Frontal cortex (tissue), 4 donors: ENCODE results near the gene CIB1. TPM values are rescaled to one million over a fixed set of nuclear protein-coding genes. Genes with fewer than 3 reads are reported as not detected.

ENCODE experiments used
- DNase-seq, 2 donors: peaks; one replicate each; pipeline ENCODE4 v3.0.0; 2012; ENCODE audit warnings: low spot score in 2 of 2
- FAIRE-seq: peaks from 2 replicates; lab custom pipeline; 2012; peaks lifted over from hg19 to GRCh38; lab: Jason Lieb, UNC
- total RNA-seq: library from RNA; depleted of rRNA; stranded (reverse); fragments of >200 nt; gene quantifications from one replicate; pipeline ENCODE4 v1.2.3, GENCODE V29; 2014
- donor health status: control.
- donor health status: control.
- donor health status: control.

CIB1 gene
- total RNA-seq, 1 donor from 2014 or later = 3.7 TPM

DNA sequence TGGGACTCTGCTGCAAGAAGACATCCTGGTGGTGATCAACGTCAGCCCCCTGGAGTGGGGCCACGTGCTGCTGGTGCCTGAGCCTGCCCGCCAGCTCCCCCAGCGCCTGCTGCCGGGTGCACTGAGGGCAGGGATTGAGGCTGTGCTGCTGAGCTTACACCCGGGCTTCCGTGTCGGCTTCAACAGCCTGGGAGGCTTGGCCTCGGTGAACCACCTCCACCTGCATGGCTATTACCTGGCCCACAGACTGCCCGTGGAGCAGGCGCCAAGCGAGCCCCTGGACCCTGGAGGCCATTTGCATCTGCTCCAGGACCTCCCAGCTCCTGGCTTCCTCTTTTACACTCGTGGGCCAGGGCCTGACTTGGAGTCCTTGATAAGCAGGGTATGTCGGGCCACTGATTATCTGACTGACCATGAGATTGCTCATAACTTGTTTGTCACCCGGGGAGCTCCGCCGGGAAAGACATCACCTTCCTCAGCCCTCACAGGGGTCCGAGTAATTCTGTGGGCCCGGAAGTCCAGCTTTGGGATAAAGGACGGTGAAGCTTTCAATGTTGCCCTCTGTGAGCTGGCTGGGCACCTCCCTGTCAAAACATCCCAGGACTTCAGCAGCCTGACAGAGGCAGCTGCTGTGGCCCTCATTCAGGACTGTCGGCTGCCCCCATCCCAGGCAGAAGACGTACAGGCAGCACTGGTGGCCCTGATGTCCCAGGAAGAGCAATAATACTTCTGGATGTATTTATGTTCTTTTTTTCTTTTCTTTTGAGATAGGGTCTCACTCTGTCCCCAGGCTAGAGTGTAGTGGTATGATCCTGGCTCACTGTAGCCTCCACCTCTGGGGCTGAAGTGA is 7.8 kb upstream of the CIB1 start:
- no peak for DNase-seq
- no peak for FAIRE-seq

DNA sequence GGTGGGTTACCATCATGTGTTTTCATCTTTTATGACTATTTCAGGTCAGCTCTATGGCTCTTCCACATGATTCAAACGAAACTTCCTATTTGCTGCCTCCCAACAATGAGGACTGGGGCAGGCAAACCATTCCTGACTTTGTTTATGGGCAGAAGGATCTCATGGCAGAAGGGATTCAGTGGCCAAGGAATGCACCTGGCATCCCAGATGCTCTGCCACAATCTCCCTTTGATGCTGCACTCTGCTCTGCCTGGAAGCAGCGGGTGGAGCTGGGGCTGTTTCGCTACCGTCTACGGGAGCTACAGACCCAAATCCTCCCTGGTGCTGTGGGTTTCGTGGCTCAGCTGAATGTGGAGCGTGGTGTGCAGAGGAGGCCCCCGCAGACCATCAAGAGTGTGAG is 7.1 kb upstream of the CIB1 start:
- FAIRE-seq (no peak), DNase-seq (no peak)

DNA sequence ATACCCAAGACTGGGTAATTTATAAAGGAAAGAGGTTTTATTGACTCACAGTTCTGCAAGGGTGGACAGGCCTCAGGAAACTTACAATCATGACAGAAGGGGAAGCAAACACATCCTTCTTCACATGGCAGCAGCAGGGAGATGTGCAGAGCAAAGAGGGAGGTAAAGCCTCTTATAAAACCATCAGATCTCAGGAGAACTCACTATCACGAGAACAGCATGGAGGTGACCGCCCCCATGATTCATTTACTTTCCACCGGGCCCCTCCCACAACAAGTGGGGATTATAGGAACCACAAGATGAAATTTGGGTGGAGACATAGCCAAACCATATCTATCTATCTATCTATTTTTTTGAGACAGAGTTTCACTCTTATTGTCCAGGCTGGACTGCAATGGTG is 5.6 kb upstream of the CIB1 start:
- DNase-seq (no peak), FAIRE-seq (no peak)

DNA sequence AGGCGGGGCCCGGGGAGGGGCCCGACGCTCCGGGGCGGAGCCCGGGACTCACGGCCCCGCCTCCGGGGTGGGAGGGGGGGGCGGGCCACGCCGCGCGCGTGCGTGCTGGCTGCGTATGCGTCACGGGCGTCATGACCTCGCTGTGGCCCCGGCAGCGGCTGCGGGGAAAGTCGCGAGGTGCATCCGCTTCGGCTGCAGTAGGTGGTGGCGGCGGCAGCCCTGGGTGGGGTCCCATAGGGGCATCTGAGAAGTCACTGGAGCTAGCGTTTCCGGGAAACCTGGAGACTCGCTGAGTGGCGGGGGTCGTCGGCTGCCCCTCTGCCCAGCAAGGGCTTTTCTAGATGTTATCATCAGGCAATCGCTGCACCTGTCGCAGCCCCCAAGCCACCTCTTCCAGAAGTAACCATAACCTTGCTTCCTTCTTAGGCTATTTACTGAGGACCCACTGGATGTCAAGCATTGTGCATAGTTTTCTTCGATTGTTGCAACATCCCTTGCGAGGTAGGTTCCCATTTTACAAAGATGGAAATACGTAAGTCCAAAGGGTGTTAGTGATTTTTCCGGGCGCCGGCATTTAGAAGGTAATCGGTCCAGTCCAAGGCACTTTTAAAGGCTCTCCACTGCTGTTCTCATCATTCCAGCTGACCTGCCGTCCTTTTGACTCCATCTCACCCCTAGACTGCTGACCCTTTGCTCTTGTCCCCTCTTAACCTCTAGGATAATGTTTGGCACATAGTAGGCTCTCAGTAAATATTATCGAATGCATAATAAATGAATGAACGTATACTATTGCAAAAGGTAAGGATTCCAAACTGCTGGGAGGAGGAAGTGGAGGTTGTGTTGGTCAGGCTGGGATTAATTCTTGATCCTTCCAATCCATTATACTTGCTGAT is 601 bp upstream of the CIB1 start, which contains the start of gene GDPGP1:
Gene GDPGP1 (plus strand): TSS at position 114 of the 893 bp plus-strand sequence. CDS start 6,700 bp downstream, outside the sequence.
- no peak for FAIRE-seq

DNA sequence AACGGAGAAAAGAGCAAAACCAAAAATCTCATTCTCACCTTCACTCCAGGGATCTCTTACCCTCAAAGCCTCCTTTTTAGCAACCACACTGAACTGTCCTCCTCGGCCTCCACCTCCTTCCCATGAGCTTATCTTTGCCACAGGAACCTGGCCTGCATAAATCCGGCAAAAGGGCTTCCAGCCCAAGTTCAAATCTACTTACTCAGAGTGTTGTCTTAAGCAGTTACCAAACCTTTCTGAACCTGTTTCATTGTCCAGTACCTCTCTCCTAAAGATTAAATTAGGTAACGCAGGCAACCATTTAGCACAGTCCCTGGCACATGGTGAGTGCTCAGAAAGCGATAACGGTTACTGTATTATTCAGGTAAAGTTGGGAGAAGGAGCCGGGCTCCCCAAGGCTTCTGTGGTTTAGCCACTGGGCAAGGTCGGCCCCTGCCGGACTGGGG is 777 bp downstream of the CIB1 start:
- FAIRE-seq (no peak), DNase-seq (peak in 1 of 2 donors; percentile 49)

More for the DNA sequence above, 601 bp upstream of the CIB1 start, which contains the start of gene GDPGP1:
- no peak for DNase-seq

DNA sequence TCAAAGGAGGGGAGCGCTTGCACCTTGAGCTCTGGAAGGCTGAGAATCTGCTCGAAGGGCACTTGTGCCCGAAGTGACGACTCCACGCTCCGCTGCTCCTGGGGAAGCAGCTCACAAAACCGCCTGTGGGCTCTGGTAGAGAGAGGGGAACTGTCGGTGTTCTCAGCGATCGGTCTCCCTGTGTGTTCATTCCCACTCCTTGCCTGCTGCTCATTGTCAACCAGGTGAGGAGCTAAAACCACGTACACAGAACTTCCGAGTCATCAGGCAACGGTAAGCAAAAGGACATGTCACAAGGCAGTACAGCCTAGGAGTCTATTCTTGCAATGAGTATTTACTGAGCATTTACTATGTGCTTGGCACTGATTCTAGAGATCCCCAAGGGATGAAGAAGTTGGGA is 1.5 kb downstream of the CIB1 start:
- FAIRE-seq = no peak
- DNase-seq = no peak

DNA sequence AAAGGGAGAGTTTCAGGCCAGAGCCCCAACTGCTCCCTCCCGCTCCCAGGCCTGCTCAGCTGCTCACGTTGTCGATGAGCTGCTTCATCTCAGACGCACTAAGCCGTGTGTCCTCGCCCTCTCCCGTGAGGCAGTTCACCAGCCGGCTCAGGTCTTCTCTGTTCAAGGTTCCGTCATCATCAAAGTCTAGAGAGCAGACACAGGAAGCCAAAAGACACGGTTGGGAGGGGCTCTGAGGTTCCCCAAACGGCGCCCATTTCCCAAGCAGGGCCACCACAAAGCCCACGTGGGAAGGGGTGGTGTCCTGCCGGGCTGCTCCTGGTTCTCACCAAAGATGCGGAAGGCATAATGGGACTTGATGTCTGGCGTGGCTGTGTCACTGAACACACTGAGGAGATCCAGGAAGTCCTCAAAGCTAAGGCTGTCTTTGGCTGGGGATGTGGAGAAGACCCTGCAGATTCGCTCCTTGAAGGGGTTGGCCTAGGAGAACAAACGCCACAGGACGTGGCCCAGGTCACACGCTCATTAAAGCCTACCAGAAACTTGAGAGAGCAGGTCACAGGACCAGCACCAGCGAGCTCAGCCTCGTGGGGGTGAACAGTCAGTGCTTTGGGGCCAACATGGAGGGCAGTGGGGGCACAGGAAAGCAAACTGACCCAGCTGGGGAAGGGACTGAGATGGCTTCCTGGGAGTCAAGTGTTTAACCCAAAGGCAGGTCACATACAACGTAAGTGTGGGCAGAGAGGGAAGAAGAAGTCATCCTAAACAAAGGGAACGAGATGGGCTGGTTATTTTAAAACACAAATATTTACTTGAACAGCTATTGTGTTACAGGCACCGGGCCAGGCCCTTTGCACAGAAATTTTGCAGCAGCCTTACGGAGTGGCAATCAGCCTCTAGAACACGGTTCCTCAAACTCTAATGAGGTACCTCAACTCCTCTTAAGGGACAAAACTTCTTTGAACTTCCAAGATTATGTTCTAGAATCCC is 2.4 kb downstream of the CIB1 start:
- FAIRE-seq = no peak
- DNase-seq = no peak

DNA sequence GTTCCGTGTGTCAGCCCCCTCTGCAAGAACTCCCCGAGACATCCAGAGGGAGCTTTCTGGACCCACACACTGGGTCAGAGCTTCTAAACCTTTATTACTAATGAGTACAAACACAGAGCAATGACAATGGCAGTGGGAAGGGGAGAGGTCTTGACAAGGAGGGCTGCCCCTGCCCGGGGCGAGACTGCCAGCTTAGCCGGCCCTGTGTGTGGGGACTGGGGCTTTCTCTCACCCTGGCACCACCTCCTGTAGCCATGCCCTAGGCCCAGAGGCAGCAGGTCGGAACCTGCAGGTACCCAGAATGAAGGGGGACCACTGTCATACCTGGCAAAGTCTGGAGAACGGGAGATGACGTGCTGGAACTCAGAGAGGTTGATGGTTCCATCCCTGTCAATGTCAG is 3.1 kb downstream of the CIB1 start:
- DNase-seq (no peak), FAIRE-seq (no peak)

DNA sequence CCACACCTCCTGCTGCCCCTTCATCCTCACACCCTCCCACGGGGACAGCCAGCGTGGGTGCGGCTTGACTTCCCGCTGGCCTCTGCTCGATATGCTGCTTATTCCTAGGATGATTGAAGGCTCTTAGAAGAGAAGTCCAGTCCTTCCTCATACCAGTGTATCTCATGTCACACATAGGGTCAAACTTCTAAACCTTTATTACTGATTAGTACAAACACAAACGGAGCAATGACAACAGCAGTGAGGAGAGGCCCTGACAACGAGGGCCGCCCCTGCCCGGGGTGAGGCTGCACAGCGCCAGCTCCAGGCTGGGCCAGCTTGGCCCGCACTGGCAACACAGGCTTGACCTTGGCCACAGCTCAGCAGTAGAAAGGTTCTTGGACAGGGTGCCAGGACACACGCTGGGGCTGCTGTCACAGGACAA is 3.7 kb downstream of the CIB1 start:
- FAIRE-seq (no peak), DNase-seq (peak; percentile 39 to 43)

DNA sequence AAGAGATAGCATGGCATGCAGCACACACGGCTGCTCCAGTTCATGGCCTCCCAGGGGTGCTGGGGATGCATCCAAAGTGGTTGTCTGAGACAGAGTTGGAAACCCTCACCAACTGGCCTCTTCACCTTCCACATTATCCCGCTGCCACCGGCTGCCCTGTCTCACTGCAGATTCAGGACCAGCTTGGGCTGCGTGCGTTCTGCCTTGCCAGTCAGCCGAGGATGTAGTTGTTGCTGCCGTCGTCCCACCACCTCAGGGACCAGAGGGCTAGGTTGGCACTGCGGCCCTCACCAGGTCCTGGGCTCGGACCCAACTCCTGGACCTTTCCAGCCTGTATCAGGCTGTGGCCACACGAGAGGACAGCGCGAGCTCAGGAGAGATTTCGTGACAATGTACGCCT is 4.8 kb downstream of the CIB1 start:
- FAIRE-seq (no peak), DNase-seq (no peak)

DNA sequence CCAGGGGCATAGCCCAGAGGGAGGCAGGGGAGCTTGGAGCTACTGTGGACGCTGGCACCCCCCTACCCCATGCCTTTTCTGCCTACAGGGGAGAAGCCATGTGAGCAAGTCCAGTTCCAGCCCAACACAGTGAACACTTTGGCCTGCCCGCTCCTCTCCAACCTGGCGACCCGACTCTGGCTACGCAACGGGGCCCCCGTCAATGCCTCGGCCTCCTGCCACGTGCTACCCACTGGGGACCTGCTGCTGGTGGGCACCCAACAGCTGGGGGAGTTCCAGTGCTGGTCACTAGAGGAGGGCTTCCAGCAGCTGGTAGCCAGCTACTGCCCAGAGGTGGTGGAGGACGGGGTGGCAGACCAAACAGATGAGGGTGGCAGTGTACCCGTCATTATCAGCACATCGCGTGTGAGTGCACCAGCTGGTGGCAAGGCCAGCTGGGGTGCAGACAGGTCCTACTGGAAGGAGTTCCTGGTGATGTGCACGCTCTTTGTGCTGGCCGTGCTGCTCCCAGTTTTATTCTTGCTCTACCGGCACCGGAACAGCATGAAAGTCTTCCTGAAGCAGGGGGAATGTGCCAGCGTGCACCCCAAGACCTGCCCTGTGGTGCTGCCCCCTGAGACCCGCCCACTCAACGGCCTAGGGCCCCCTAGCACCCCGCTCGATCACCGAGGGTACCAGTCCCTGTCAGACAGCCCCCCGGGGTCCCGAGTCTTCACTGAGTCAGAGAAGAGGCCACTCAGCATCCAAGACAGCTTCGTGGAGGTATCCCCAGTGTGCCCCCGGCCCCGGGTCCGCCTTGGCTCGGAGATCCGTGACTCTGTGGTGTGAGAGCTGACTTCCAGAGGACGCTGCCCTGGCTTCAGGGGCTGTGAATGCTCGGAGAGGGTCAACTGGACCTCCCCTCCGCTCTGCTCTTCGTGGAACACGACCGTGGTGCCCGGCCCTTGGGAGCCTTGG is 5.6 kb downstream of the CIB1 start:
- FAIRE-seq (no peak), DNase-seq (no peak)

DNA sequence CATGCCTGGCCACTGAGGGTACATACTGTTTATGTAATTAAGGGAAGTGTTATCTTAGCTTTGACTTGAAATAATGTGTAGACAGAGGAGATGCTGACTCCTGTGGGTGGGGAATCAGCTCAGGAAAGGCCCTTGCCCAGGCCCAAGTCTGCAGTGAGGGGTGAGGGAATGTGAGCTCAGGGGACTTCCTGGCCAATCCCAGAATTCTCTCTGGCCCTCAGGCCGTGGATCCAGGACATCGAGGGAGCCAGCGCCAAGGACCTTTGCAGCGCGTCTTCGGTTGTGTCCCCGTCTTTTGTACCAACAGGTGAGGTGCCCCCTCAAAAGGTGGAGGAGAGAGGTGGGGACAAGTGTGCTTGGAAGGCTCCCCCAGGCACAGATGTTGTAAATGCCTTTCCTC is 6.4 kb downstream of the CIB1 start:
- FAIRE-seq (no peak), DNase-seq (no peak)

DNA sequence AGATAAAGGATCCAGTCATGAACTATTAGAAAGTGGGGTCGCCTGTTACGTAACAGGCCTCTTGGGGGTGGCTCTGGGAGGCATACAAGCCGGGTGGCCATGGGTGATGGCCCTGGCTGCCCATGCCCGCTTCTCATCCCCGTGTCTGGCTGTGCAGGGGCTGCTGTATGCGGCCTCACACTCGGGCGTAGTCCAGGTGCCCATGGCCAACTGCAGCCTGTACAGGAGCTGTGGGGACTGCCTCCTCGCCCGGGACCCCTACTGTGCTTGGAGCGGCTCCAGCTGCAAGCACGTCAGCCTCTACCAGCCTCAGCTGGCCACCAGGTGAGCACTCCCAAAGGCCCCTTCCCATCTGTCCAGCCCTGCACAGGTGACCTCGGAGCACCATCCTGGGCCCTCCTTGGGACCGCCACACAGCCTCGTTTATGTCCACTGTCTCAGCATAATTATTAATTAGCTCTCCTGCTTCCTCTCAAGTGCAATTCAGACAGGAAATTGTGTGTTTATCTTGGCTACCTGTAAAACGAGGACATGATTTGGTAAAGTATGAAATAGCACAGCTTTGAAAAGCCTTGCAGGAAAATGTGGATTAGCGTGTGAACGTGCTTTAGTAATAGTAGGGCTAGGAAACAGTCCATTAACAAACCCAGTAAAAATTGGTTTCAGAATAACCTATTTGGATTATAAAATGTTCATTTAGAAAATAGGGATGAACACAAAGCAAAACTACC is 8.1 kb downstream of the CIB1 start:
- DNase-seq (no peak), FAIRE-seq (no peak)

DNA sequence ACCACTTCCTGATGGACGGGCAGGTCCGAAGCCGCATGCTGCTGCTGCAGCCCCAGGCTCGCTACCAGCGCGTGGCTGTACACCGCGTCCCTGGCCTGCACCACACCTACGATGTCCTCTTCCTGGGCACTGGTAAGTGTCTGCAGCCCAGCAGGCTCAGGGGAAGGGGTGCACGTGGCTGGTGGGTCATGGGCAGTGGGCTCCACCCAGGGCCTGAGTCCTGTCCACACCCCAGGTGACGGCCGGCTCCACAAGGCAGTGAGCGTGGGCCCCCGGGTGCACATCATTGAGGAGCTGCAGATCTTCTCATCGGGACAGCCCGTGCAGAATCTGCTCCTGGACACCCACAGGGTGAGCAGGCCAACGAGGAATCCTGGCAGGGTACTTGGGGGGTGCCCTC is 8.7 kb downstream of the CIB1 start:
- DNase-seq (no peak), FAIRE-seq (no peak)

DNA sequence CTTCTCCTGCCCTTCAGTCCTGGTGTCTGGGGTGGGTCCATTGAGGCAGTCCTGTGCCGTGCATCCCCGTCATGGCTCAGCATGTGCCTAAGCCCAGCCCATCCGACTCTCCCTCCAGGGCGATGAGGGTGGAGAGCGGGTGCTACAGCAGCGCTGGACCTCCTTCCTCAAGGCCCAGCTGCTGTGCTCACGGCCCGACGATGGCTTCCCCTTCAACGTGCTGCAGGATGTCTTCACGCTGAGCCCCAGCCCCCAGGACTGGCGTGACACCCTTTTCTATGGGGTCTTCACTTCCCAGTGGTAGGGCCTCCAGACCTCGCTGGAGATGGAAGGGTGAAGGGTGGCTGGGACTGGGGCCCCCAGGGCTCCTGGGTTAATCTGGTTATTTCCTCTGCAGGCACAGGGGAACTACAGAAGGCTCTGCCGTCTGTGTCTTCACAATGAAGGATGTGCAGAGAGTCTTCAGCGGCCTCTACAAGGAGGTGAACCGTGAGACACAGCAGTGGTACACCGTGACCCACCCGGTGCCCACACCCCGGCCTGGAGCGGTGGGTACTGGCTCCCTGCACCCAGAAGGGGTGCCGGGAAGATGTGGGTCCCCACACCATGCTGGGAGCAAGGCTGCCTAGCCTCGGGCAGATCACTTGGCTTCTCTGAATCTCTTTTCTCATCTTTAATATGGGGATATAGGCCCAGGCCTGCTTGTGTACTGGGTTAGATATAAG is 10.1 kb downstream of the CIB1 start:
- FAIRE-seq (no peak), DNase-seq (no peak)

DNA sequence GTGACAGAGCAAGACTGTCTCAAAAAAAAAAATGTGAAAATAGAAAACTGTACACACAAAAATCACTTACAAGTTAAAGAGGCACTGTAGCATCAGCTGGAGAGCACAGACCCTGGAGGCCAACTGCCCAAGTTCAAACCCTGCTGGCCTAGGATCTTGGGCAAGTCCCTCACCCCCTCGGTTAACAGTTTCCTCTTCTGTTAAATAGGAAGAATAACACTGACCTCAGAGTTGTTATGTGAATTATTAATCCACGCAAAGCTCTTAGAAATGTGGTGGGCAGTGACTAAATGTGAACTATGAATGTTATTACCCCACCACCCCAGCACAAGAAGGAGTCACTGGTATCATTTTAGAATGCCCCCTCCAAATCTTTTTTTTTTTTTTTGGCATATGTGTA is 11.2 kb downstream of the CIB1 start:
- DNase-seq (no peak), FAIRE-seq (no peak)

DNA sequence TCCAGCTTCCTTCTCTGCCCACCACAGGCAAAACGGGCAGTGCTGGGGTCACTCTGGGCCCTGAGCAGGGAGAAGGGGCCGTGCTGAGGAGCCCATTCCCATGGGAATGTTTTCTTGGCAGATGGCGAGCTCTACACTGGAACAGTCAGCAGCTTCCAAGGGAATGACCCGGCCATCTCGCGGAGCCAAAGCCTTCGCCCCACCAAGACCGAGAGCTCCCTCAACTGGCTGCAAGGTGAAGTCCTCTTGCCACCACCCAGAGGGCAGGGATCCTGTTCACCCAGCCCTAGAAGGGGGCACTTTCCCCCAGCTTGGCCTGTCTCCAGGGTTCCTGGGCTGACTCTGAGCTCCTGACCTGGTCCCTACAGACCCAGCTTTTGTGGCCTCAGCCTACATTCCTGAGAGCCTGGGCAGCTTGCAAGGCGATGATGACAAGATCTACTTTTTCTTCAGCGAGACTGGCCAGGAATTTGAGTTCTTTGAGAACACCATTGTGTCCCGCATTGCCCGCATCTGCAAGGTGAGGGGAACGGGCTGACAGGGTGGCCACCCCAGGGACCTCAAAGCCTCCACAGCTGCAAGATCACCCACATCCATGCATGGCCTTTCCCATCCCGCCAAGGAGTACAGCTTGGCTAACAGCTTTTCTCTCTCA is 12.4 kb downstream of the CIB1 start:
- DNase-seq (peak; percentile 79 to 87), FAIRE-seq (no peak)
